CD4-positive, CD25-positive, alpha-beta regulatory T cell (primary cell): Measurements from ENCODE around the gene CFAP20DC. TPM values are rescaled to one million over a fixed set of nuclear protein-coding genes. Genes with fewer than 3 reads are reported as not detected.
"Not testable (repeated sequence)": the region's sequence is repeated elsewhere in the genome, so short reads cannot be mapped to it uniquely, and the experiment has no call there.

ENCODE experiments used
- ATAC-seq, 2 donors: fragments of 150-1000 bp; cut with Tn5 transposase; one replicate each; pipeline ENCODE4 v1.10.0; 2021; ENCODE audit warnings: low read depth in 2 of 2, moderate number of reproducible peaks in 2 of 2, moderate library complexity in 1 of 2
- DNase-seq, 3 donors: peaks; one replicate each; pipeline versions ENCODE4 v3.0.0 to v3.0.0-alpha.2; 2012 to 2022; ENCODE audit warnings: mixed read lengths in 1 of 3
- H3K27ac ChIP-seq: one replicate; pipeline ENCODE4 v1.7.0; 2013; ENCODE audit warnings: mild to moderate bottlenecking, low read length; ENCODE audit not compliant: insufficient read depth, poor library complexity, severe bottlenecking
- H3K27me3 ChIP-seq: one replicate; pipeline ENCODE4 v1.7.0; 2013; ENCODE audit warnings: low read length; ENCODE audit not compliant: control insufficient read depth, insufficient read depth
- H3K36me3 ChIP-seq: one replicate; pipeline ENCODE4 v1.7.0; 2013; ENCODE audit warnings: mild to moderate bottlenecking, low read length, moderate library complexity; ENCODE audit not compliant: control insufficient read depth, insufficient read depth
- H3K4me1 ChIP-seq: 2 replicates; pipeline ENCODE4 v1.7.0; 2013; ENCODE audit warnings: mild to moderate bottlenecking, low read length; ENCODE audit not compliant: insufficient read depth, control insufficient read depth, poor library complexity, severe bottlenecking
- H3K4me3 ChIP-seq: one replicate; pipeline ENCODE4 v1.7.0; 2013; ENCODE audit warnings: low read depth, mild to moderate bottlenecking, low read length, moderate library complexity
- H3K9me3 ChIP-seq, 2 experiments: 1 replicate in 1 of 2; 2 replicates in 1 of 2; pipeline ENCODE4 v1.7.0; 2013; ENCODE audit warnings: low read length in 2 of 2, mild to moderate bottlenecking in 1 of 2, moderate library complexity in 1 of 2; ENCODE audit not compliant: control insufficient read depth in 2 of 2
- H3K27ac Mint-ChIP-seq, 3 donors: one replicate each; pipeline ENCODE4 v1.8.0; 2020 to 2022; ENCODE audit warnings: mild to moderate bottlenecking in 3 of 3, mixed read lengths in 3 of 3, moderate library complexity in 2 of 3
- H3K27me3 Mint-ChIP-seq: one replicate; pipeline ENCODE4 v1.8.0; 2022; ENCODE audit warnings: mild to moderate bottlenecking, mixed read lengths
- H3K36me3 Mint-ChIP-seq: one replicate; pipeline ENCODE4 v1.8.0; 2020; ENCODE audit warnings: mixed read lengths
- H3K4me1 Mint-ChIP-seq, 4 donors: one replicate each; pipeline ENCODE4 v1.8.0; 2020 to 2022; ENCODE audit warnings: mixed read lengths in 4 of 4, mild to moderate bottlenecking in 1 of 4
- H3K4me3 Mint-ChIP-seq, 4 donors: one replicate each; pipeline ENCODE4 v1.8.0; 2020 to 2022; ENCODE audit warnings: mild to moderate bottlenecking in 4 of 4, mixed read lengths in 4 of 4, moderate library complexity in 3 of 4
- H3K9me3 Mint-ChIP-seq, 7 donors: one replicate each; pipeline ENCODE4 v1.8.0; 2020 to 2022; ENCODE audit warnings: mixed read lengths in 7 of 7, mild to moderate bottlenecking in 3 of 7, moderate library complexity in 2 of 7
- polyA plus RNA-seq, 4 donors: library from polyadenylated mRNA; unstranded; fragments of 300-500 nt; fragmentation: Illumina TruSeq; gene quantifications; one replicate each; pipeline ENCODE4 v1.2.3, GENCODE V29; 2021
- total RNA-seq: library from RNA; stranded (reverse); gene quantifications from one replicate; pipeline ENCODE4 v1.2.3, GENCODE V29; 2022

The CFAP20DC gene
- total and polyA plus RNA-seq, 5 donors from 2014 or later: 0.10 to 0.56 (median 0.32) TPM

DNA sequence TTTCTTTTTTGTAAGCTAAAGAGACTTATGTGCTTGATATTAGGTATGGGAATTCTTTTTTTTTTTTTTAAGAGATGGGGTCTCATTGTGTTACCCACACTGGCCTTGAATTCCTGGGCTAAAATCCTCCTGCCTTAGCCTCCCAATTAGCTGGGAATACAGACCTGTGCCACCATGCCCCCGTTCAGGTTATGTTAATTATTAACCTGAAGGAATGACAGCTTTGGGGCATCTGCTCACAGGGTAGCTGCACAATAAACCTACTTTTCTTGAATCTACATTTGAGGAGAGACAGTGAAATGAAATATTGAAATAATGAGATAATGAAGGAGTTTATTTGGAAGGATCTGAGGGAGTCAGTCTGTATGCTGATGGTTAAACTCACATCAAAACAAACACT, 225.0 kb downstream of the CFAP20DC start:
- no peaks in the 10 kb centered on the region for H3K4me1 ChIP-seq
- no peaks in the 10 kb centered on the region for H3K36me3 Mint-ChIP-seq
- no peak overlapping the region for H3K4me3 ChIP-seq

DNA sequence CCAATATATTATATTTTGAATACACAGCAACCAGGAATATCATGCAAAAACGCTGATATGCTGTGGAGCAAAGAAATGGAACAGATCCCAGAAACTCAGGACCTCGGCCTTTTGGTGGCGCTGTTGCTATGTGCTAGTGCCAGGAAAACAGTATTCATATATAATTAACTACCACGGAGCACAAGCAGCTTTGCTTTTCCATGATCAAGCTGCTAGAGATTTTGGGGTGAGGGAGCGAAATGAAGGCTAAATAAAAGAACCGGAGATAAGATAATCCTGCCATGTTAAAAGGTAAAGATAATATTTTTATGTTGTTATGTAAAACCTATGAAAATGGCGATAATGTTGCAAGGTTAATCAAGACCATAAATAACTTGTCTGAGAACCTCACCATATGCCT, 225.5 kb downstream of the CFAP20DC start:
- no peaks in the 10 kb centered on the region for H3K36me3 ChIP-seq
- DNase-seq (peak in 1 of 3 donors; percentile 3), ATAC-seq (no peak)
- H3K9me3 Mint-ChIP-seq: peaks cover 0 to 1% (median 0%) of the 10 kb centered on the region in 7 donors
- H3K4me1 Mint-ChIP-seq: no peaks in the 10 kb centered on the region
- H3K4me3 ChIP-seq: no peak overlapping the region
- no peak overlapping the region for H3K4me3 Mint-ChIP-seq
- H3K27ac ChIP-seq: no peak overlapping the region
- H3K36me3 Mint-ChIP-seq: no peaks in the 10 kb centered on the region
- H3K27ac Mint-ChIP-seq: no peak overlapping the region
- no peaks in the 10 kb centered on the region for H3K4me1 ChIP-seq
- no peaks in the 10 kb centered on the region for H3K9me3 ChIP-seq
- H3K27me3 Mint-ChIP-seq: no peaks in the 10 kb centered on the region
- H3K27me3 ChIP-seq: no peaks in the 10 kb centered on the region

More for the DNA sequence above, 225.0 kb downstream of the CFAP20DC start:
- H3K27me3 ChIP-seq: no peaks in the 10 kb centered on the region
- no peaks in the 10 kb centered on the region for H3K9me3 ChIP-seq
- H3K27ac Mint-ChIP-seq: no peak overlapping the region
- no peak for DNase-seq
- H3K27me3 Mint-ChIP-seq: no peaks in the 10 kb centered on the region
- no peaks in the 10 kb centered on the region for H3K36me3 ChIP-seq
- H3K9me3 Mint-ChIP-seq: peaks cover 0 to 1% (median 0%) of the 10 kb centered on the region in 7 donors
- no peak overlapping the region for H3K27ac ChIP-seq
- no peaks in the 10 kb centered on the region for H3K4me1 Mint-ChIP-seq
- H3K4me3 Mint-ChIP-seq: no peak overlapping the region
- no peak for ATAC-seq

DNA sequence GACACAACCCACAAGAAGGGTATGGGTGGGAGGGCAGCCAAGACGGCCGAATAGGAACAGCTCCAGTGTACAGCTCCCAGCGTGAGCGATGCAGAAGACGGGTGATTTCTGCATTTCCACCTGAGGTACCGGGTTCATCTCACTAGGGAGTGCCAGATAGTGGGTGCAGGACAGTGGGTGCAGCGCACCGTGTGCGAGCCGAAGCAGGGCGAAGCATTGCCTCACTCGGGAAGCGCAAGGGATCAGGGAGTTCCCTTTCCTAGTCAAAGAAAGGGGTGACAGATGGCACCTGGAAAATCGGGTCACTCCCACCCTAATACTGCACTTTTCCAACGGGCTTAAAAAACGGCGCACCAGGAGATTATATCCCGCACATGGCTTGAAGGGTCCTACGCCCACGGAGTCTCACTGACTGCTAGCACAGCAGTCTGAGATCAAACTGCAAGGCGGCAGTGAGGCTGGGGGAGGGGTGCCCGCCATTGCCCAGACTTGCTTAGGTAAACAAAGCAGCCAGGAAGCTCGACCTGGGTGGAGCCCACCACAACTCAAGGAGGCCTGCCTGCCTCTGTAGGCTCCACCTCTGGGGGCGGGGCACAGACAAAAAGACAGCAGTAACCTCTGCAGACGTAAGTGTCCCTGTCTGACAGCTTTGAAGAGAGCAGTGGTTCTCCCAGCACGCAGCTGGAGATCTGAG, 243.1 kb downstream of the CFAP20DC start:
- not testable (repeated sequence) for H3K27me3 ChIP-seq, H3K4me1 ChIP-seq, H3K36me3 Mint-ChIP-seq, H3K36me3 ChIP-seq, H3K4me3 ChIP-seq, H3K4me1 Mint-ChIP-seq, DNase-seq, ATAC-seq, H3K9me3 ChIP-seq, H3K9me3 Mint-ChIP-seq, H3K27ac Mint-ChIP-seq, H3K27me3 Mint-ChIP-seq, H3K4me3 Mint-ChIP-seq, H3K27ac ChIP-seq

DNA sequence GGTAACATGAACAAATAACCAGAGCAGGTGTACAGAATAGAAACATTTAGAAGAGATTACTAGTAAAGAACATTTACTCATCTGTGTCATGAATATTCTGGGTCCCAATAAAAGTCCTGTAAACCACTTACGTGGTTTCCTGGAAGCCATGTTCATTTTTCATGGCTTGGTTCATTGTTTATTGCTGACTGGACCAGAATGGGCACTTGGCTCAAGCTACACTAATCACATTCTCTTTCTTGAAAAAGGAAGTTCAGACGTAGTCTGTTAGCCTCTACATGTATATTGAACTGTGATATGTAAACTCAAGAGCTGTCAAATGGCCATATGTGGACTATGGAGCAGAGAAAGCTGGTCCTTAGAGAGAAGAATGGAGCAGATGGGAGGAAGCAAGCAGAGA, 244.9 kb downstream of the CFAP20DC start:
- DNase-seq (no peak), ATAC-seq (no peak)
- Histone ChIP-seq H3K27me3 (no peaks in the 10 kb centered on the region), H3K9me3 (no peaks in the 10 kb centered on the region), H3K36me3 (no peaks in the 10 kb centered on the region), H3K27ac (no peak overlapping the region), H3K4me3 (no peak overlapping the region), H3K4me1 (no peaks in the 10 kb centered on the region)
- no peak overlapping the region for H3K27ac Mint-ChIP-seq
- H3K27me3 Mint-ChIP-seq: peaks cover 4% of the 10 kb centered on the region
- H3K4me1 Mint-ChIP-seq: no peaks in the 10 kb centered on the region
- no peaks in the 10 kb centered on the region for H3K36me3 Mint-ChIP-seq
- peaks cover 0 to 6% (median 2%) of the 10 kb centered on the region in 7 donors for H3K9me3 Mint-ChIP-seq
- no peak overlapping the region for H3K4me3 Mint-ChIP-seq

DNA sequence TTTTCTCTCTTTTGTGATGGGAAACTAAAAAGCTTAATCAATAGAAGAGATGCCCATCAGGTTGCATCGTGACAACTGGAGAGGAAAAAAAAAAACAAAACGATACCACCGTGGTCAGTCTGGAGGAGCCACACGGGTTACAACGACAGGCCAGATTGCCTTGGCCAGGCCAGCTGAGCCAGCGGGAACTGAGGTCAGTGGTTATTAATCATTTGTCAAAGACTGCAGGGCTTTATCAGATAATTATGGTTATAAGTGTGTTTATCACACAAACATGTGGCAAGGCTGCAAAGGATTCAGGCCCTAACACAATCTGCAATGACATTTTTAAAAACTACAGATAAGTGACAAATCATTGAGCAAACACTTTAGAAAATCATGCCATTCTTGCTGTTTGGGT, 248.3 kb downstream of the CFAP20DC start:
- ATAC-seq (no peak), DNase-seq (no peak)
- Mint-ChIP-seq H3K27ac (no peak overlapping the region), H3K27me3 (peaks cover 4% of the 10 kb centered on the region), H3K4me3 (no peak overlapping the region), H3K9me3 (peaks cover 0 to 2% (median 0%) of the 10 kb centered on the region in 7 donors), H3K36me3 (no peaks in the 10 kb centered on the region), H3K4me1 (no peaks in the 10 kb centered on the region)
- H3K4me3 ChIP-seq: no peak overlapping the region
- H3K36me3 ChIP-seq: no peaks in the 10 kb centered on the region
- H3K27me3 ChIP-seq: no peaks in the 10 kb centered on the region
- H3K9me3 ChIP-seq: no peaks in the 10 kb centered on the region
- no peak overlapping the region for H3K27ac ChIP-seq
- no peaks in the 10 kb centered on the region for H3K4me1 ChIP-seq

DNA sequence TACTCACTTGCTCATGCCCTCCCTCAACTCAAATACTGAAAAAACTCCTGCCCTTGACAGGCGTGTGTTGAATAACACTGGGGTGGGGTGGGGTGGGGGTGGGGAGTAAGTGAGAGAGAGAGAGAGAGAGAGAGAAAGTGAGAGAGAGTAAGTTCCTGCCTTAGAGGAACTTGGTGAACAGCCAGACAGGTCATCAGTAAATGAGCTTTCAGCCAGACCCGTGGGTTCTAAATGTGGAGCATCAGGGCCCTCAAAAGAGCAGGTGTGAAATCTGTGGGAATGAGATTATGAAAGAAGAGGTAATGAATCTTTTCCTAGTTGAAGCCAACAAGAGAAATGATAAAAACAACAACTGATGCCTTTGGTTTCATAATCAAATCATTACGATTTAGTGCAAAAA, 248.9 kb downstream of the CFAP20DC start:
- Histone ChIP-seq H3K27me3 (no peaks in the 10 kb centered on the region), H3K4me3 (no peak overlapping the region), H3K9me3 (no peaks in the 10 kb centered on the region), H3K36me3 (no peaks in the 10 kb centered on the region), H3K27ac (no peak overlapping the region), H3K4me1 (no peaks in the 10 kb centered on the region)
- Mint-ChIP-seq H3K4me3 (no peak overlapping the region), H3K27me3 (peaks cover 4% of the 10 kb centered on the region), H3K4me1 (no peaks in the 10 kb centered on the region), H3K27ac (no peak overlapping the region), H3K9me3 (peaks cover 0 to 2% (median 0%) of the 10 kb centered on the region in 7 donors), H3K36me3 (no peaks in the 10 kb centered on the region)
- ATAC-seq: no peak
- no peak for DNase-seq

DNA sequence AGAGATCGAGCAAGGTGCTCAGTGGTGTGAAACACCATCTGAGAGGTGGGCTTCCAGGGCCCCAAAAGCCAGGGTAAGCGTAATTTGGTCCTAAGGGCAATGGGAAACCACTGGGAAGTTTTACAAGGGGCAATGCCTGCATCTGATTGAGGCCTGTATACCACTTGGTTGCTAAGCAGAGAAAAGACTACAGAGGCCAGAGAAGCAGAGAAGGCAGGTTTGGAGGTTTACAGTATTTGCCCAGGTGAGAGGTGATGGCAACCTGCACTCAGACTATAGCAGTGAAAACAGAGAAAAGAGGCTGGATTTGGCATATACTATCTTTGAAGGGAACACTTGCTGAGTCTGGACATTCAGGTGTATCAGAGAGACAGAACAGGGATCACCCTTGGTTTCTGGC, 249.8 kb downstream of the CFAP20DC start:
- no peaks in the 10 kb centered on the region for H3K9me3 ChIP-seq
- H3K4me3 ChIP-seq: no peak overlapping the region
- DNase-seq: no peak
- no peaks in the 10 kb centered on the region for H3K27me3 ChIP-seq
- H3K9me3 Mint-ChIP-seq: peaks cover 0 to under 1% (median 0%) of the 10 kb centered on the region in 7 donors
- H3K4me1 ChIP-seq: no peaks in the 10 kb centered on the region
- H3K27ac Mint-ChIP-seq: no peak overlapping the region
- no peaks in the 10 kb centered on the region for H3K36me3 ChIP-seq
- no peak overlapping the region for H3K4me3 Mint-ChIP-seq
- no peaks in the 10 kb centered on the region for H3K36me3 Mint-ChIP-seq
- H3K4me1 Mint-ChIP-seq: no peaks in the 10 kb centered on the region
- peaks cover 7% of the 10 kb centered on the region for H3K27me3 Mint-ChIP-seq
- H3K27ac ChIP-seq: no peak overlapping the region
- ATAC-seq: no peak

DNA sequence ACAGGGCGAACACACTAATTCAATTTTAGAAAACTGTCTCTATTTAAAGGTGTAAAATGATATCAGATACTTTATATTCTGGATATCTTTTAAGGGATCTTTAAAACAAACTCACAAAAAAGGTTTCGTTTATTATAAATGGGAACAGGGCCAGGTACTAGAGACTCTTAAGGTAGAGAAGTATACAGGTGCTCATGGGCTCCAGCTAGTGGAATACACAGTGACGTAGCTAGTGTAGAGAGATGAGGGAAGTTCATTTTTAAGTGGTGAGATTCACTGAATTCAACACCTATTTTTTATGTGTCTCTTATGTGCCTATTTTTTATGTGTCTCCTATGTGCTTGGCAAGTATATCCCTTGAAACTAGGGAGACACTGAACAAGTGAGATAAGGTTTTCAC, 250.6 kb downstream of the CFAP20DC start:
- H3K4me3 Mint-ChIP-seq: no peak overlapping the region
- DNase-seq (no peak), ATAC-seq (no peak)
- no peaks in the 10 kb centered on the region for H3K4me1 Mint-ChIP-seq
- peaks cover 8% of the 10 kb centered on the region for H3K27me3 Mint-ChIP-seq
- no peak overlapping the region for H3K27ac Mint-ChIP-seq
- Histone ChIP-seq H3K27me3 (no peaks in the 10 kb centered on the region), H3K4me1 (no peaks in the 10 kb centered on the region), H3K27ac (no peak overlapping the region), H3K36me3 (no peaks in the 10 kb centered on the region), H3K4me3 (no peak overlapping the region), H3K9me3 (no peaks in the 10 kb centered on the region)
- no peaks in the 10 kb centered on the region for H3K9me3 Mint-ChIP-seq
- no peaks in the 10 kb centered on the region for H3K36me3 Mint-ChIP-seq
